Stomach (tissue), 4 donors: Measurements from ENCODE around the gene SERPIND1.

Experiments
- CTCF ChIP-seq, 7 experiments: fragments of 450-650 bp in 4 of 7; fragments of 200-600 bp in 3 of 7; sonication (generic) in 3 of 7; IDR thresholded peaks; one replicate each; pipeline ENCODE4 v1.5.1; 2016 to 2019; ENCODE audit warnings: antibody characterized with exemption in 7 of 7, control low read depth in 2 of 7, mild to moderate bottlenecking in 1 of 7
- EP300 ChIP-seq: sonication (generic); formaldehyde crosslinking; IDR thresholded peaks from one replicate; pipeline ENCODE4 v1.6.1; 2017; ENCODE audit warnings: antibody characterized with exemption
- POLR2A ChIP-seq, 4 donors: fragments of 450-650 bp; IDR thresholded peaks; one replicate each; pipeline ENCODE4 v1.6.1; 2016; ENCODE audit warnings: antibody characterized with exemption in 4 of 4, control low read depth in 2 of 4, mild to moderate bottlenecking in 1 of 4, moderate library complexity in 1 of 4
- POLR2AphosphoS5 ChIP-seq, 3 donors: sonication (generic); formaldehyde crosslinking; IDR thresholded peaks; one replicate each; pipeline ENCODE4 v1.6.1; 2016; ENCODE audit warnings: antibody characterized with exemption in 3 of 3

- TF ChIP-seq CTCF (IDR thresholded peaks at IDR 0.05) = no peak
- no peak for TF ChIP-seq EP300
- TF ChIP-seq POLR2AphosphoS5 (IDR thresholded peaks at IDR 0.05) = no peak
- TF ChIP-seq POLR2A (IDR thresholded peaks at IDR 0.05) = no peak
These were observed 49.0 kb upstream of the SERPIND1 start for GRCh38 chr22:20724676-20725454.
